ENCODE data around the gene ZMYND8. TPM values are rescaled to one million over a fixed set of nuclear protein-coding genes. Genes with fewer than 3 reads are reported as not detected.

Gene ZMYND8
- total RNA-seq, 4 donors from 2014 or later: 51.3 to 106 (median 94.0) TPM

DNA sequence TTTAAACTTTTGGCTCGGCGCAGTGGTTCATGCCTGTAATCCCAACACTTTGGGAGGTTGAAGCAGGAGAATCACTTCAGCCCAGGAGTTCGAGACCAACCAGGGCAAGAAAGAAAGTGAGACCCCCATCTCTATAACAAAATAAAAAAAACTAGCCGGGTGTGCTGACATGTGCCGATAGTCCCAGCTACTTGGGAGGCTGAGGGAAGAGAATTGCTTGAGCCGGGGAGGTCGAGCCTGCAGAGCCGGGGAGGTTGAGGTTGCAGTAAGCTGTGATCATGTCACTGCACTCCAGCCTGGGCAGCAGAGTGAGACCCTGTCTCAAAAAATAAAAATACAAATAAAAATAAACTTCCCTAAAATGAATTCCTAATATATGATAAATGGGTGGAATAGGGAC lies 50.4 kb downstream of the ZMYND8 start:
- peaks cover 0 to 70% (median 5%) of the 10 kb centered on the region in 3 donors for H3K36me3 ChIP-seq
- no peaks in the 10 kb centered on the region for H3K27me3 ChIP-seq
- H3K4me1 ChIP-seq: peaks cover 0 to 25% (median 5%) of the 10 kb centered on the region in 4 donors
- no peak overlapping the region for H3K27ac ChIP-seq
- no peak for DNase-seq
- TF ChIP-seq POLR2A (IDR thresholded peaks at IDR 0.05): no peak
- TF ChIP-seq, protein P1, sequence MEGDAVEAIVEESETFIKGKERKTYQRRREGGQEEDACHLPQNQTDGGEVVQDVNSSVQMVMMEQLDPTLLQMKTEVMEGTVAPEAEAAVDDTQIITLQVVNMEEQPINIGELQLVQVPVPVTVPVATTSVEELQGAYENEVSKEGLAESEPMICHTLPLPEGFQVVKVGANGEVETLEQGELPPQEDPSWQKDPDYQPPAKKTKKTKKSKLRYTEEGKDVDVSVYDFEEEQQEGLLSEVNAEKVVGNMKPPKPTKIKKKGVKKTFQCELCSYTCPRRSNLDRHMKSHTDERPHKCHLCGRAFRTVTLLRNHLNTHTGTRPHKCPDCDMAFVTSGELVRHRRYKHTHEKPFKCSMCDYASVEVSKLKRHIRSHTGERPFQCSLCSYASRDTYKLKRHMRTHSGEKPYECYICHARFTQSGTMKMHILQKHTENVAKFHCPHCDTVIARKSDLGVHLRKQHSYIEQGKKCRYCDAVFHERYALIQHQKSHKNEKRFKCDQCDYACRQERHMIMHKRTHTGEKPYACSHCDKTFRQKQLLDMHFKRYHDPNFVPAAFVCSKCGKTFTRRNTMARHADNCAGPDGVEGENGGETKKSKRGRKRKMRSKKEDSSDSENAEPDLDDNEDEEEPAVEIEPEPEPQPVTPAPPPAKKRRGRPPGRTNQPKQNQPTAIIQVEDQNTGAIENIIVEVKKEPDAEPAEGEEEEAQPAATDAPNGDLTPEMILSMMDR (IDR thresholded peaks at IDR 0.05): no peak
- H3K9me3 ChIP-seq: no peaks in the 10 kb centered on the region
- no peak overlapping the region for H3K4me3 ChIP-seq

DNA sequence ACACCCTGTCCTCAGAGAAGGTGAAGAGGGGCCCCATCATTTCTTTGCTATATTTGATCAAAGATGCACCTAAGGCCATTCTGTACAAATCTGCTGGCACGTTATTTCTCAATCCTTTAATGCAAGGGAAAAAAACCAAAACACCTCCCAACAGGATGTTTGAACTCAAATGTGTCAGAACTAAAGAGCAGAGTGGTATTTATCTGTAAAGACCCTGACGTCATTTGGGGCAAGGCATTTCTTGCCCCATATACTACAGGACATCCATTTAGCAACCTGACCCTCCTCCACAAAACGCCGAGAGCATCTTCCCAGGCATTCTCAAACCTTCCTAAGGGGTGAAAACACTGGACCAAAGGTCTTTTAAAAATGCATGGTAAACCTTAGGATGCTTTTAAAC lies 50.8 kb downstream of the ZMYND8 start:
- Histone ChIP-seq H3K4me3 (no peak overlapping the region), H3K4me1 (peaks cover 0 to 25% (median 5%) of the 10 kb centered on the region in 4 donors), H3K36me3 (peaks cover 0 to 66% (median 5%) of the 10 kb centered on the region in 3 donors), H3K9me3 (no peaks in the 10 kb centered on the region), H3K27ac (no peak overlapping the region), H3K27me3 (no peaks in the 10 kb centered on the region)
- no peak for TF ChIP-seq POLR2A (IDR thresholded peaks at IDR 0.05)
- TF ChIP-seq, protein P1 (IDR thresholded peaks at IDR 0.05): no peak
- DNase-seq: no peak

DNA sequence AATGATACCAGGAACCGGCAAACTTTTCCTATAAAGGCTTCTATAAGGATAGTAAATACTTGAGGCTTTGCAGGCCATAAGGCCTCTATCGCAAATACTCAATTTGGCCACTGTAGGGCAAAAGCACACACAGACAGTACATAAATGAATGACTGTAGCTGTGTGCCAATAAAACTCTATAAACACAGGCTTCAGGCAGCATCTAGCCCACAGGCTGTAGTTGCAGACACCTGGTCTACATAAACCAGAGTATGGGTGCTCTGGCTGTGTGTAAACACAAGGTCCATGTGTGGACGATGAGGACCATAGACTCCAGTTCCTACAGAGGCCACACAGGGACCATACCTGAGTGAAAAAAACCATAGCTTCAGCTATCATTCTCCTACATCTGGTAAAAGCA lies 52.2 kb downstream of the ZMYND8 start:
- DNase-seq: peak in 1 of 3 donors; percentile 38
- H3K4me1 ChIP-seq: peaks cover 0 to 25% (median 5%) of the 10 kb centered on the region in 4 donors
- H3K4me3 ChIP-seq: no peak overlapping the region
- H3K27ac ChIP-seq: peak overlapping the region in 3 of 4 donors; percentile 34 to 63 (median 59)
- H3K9me3 ChIP-seq: no peaks in the 10 kb centered on the region
- TF ChIP-seq, protein P1 (IDR thresholded peaks at IDR 0.05): peak in 4 of 6 experiments; percentile 6 to 58 (median 50)
- peak in 1 of 2 donors; percentile 20 for TF ChIP-seq POLR2A (IDR thresholded peaks at IDR 0.05)
- H3K36me3 ChIP-seq: peaks cover 0 to 58% (median 0%) of the 10 kb centered on the region in 3 donors
- no peaks in the 10 kb centered on the region for H3K27me3 ChIP-seq

DNA sequence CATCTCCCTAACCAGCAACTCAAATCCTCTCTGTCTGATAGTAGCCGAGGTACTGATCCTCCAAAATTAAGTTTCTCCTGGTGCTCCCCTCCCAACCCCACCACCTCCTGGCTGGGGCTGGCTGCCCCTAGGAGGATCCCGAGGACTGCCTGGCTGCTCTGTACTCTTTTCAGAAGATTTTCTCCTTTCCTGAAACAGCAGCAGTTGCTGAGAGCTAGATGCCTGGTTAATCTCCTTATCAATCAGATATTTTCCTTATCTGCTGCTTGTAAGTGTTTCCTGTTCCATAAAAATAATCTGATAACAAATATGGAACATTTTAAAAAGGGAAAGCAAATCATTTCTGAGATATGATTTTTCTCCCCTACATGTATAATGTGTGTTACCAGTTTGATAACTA lies 52.8 kb downstream of the ZMYND8 start:
- H3K9me3 ChIP-seq: no peaks in the 10 kb centered on the region
- DNase-seq: peak in 1 of 3 donors; percentile 23

DNA sequence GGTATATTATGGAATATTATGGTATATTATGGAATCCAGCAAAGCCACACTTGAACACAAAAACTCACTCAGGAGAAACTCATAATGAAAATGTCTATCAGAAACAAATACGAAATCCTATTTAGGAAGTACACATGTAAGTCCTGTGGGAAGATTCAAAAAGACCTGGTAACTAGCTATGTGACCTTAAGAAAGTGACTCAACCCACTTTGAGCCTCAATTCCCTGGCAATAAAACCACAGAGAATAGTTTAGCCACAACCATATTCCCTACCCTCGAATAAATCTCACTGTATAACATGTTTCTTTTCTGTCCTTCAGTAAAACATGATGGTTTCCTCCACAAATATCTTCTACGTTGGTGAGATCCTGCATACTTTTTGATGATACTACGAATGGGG lies 56.4 kb downstream of the ZMYND8 start:
- H3K9me3 ChIP-seq: no peaks in the 10 kb centered on the region
- peaks cover 0 to 23% (median 5%) of the 10 kb centered on the region in 4 donors for H3K4me1 ChIP-seq
- no peak overlapping the region for H3K27ac ChIP-seq
- no peak overlapping the region for H3K4me3 ChIP-seq
- no peaks in the 10 kb centered on the region for H3K27me3 ChIP-seq
- no peak for DNase-seq
- H3K36me3 ChIP-seq: peaks cover 0 to 57% (median 0%) of the 10 kb centered on the region in 3 donors
- TF ChIP-seq POLR2A (IDR thresholded peaks at IDR 0.05): no peak
- TF ChIP-seq, protein P1 (IDR thresholded peaks at IDR 0.05): no peak

More for the DNA sequence above, 52.8 kb downstream of the ZMYND8 start:
- H3K27me3 ChIP-seq: no peaks in the 10 kb centered on the region
- H3K36me3 ChIP-seq: peaks cover 0 to 54% (median 0%) of the 10 kb centered on the region in 3 donors
- H3K4me1 ChIP-seq: peaks cover 0 to 25% (median 5%) of the 10 kb centered on the region in 4 donors
- H3K27ac ChIP-seq: peak overlapping the region in 3 of 4 donors; percentile 34 to 63 (median 59)
- no peak overlapping the region for H3K4me3 ChIP-seq
- TF ChIP-seq, protein P1 (IDR thresholded peaks at IDR 0.05): no peak
- TF ChIP-seq POLR2A (IDR thresholded peaks at IDR 0.05): no peak

Measured in Peyer's patch (tissue), 4 donors.